Activated T-cell treated with anti-CD3 and anti-CD28 coated beads, Interleukin-2, amount 50 U/mL, for 24 hours (primary cell): ENCODE measurements around the gene METTL9.
A peak's percentile ranks its signal among the peaks of the same experiment; 100 is the strongest.
"Not testable (repeated sequence)": the region's sequence is repeated elsewhere in the genome, so short reads cannot be mapped to it uniquely, and the experiment has no call there.

Source experiments
- DNase-seq: peaks from one replicate; pipeline ENCODE4 v3.0.0-alpha.2; 2020
- H3K27ac Mint-ChIP-seq: 2 replicates; pipeline ENCODE4 v1.8.0; 2020; ENCODE audit warnings: mild to moderate bottlenecking, mixed read lengths
- H3K27me3 Mint-ChIP-seq: 2 replicates; pipeline ENCODE4 v1.8.0; 2020; ENCODE audit warnings: mixed read lengths
- H3K36me3 Mint-ChIP-seq: 2 replicates; pipeline ENCODE4 v1.8.0; 2020; ENCODE audit warnings: low read depth, mixed read lengths
- H3K4me1 Mint-ChIP-seq: 2 replicates; pipeline ENCODE4 v1.8.0; 2020; ENCODE audit warnings: low read depth, mixed read lengths
- H3K4me3 Mint-ChIP-seq: 2 replicates; pipeline ENCODE4 v1.8.0; 2020; ENCODE audit warnings: mild to moderate bottlenecking, moderate library complexity, mixed read lengths
- H3K9me3 Mint-ChIP-seq: 2 replicates; pipeline ENCODE4 v1.8.0; 2020; ENCODE audit warnings: mixed read lengths

The METTL9 gene

DNA sequence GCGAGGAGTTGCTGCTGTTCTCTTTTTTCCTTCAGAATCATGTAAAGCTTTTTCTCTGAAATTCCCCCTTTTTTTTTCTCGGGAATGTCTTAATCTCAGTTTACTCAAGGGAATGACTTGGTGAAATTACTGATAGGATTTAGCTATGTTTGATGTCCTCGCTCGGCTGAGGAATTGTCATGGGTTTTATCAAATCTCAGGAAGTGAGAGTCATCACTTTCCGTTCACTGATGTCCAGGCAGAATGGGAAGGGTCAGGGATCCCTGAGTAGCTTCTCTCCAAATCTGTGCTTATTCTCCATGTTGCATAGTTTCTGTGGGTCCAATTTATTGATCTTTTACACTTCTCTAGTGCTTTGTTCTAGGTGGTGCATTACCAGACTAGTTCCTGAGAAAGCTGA lies 46.7 kb downstream of the METTL9 start:
- H3K27ac Mint-ChIP-seq: peak overlapping the region; percentile 95
- peaks cover 62% of the 10 kb centered on the region for H3K4me1 Mint-ChIP-seq
- H3K4me3 Mint-ChIP-seq: peak overlapping the region; percentile 77
- no peak for DNase-seq
- no peaks in the 10 kb centered on the region for H3K27me3 Mint-ChIP-seq
- H3K36me3 Mint-ChIP-seq: peaks cover 6% of the 10 kb centered on the region
- no peaks in the 10 kb centered on the region for H3K9me3 Mint-ChIP-seq

DNA sequence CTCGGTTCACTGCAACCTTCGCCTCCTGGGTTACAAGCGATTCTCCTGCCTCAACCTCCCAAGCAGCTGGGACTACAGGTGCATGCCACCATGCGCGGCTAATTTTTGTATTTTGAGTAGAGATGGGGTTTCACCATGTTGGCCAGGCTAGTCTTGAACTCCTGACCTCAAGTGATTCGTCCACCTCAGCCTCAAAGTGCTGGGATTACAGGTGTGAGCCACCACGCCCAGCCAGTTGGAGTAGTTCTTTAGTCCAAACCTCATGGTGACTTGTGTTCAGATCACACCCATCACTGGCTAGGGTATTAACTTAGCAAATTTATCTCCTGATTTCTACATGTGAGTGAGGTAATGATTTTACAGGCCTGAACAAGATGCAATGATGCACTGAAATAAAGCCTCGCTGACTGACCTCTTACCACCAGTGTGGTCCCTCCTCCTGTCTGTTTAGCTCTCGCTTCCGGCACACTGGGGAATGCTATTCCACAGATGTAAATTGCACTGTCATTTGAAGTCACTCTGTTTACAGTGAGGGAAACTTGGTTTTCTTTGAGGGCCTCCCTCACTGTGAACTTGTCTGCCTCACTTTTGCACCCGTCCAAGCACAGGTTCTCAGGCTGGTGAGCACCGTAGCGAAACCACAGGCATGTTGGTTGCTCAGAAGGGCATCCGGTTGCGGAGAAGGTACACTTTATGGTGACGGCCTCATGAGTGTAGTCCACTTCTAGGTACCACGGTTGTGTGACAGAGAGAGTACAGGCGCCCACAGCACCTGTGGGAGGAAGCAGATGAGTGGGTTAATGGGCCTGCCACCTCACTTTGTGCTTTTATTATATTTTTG lies 47.6 kb downstream of the METTL9 start:
- peak; percentile 73 for DNase-seq
- Mint-ChIP-seq H3K27me3 (no peaks in the 10 kb centered on the region), H3K36me3 (peaks cover 3% of the 10 kb centered on the region), H3K4me1 (peaks cover 64% of the 10 kb centered on the region), H3K27ac (peak overlapping the region; percentile 95), H3K9me3 (no peaks in the 10 kb centered on the region), H3K4me3 (peak overlapping the region; percentile 77)

DNA sequence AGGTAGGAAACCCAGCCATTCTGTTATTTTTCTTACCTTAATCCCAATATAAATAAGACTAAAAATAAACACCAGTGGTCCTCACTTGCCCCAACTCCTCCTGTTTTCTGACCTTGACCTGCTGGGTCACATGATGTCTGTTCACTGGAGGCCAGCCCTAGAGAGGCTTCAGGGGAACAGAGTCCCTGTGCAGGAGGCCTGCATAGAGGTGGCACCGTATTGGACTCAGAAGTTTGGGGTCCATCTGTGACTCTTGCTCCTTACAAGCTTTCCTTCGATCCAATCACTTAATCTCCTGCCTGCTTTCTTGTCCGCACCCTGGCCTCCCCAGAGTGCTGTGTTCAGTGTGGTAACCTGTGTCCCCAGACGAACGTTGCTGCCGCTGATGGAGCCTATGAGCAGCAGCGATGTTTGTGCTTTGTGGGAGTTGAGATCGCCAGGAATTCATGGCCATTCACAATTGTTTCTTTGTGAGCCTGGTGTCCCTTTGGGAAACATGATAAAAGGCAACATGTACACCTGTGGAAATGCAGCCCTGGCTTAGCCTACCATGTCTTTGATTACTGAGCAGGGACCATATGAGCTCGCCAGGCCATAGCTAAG lies 48.3 kb downstream of the METTL9 start:
- Mint-ChIP-seq H3K9me3 (no peaks in the 10 kb centered on the region), H3K4me1 (peaks cover 64% of the 10 kb centered on the region), H3K4me3 (no peak overlapping the region), H3K27ac (peak overlapping the region; percentile 95), H3K27me3 (no peaks in the 10 kb centered on the region), H3K36me3 (peaks cover 3% of the 10 kb centered on the region)
- no peak for DNase-seq

DNA sequence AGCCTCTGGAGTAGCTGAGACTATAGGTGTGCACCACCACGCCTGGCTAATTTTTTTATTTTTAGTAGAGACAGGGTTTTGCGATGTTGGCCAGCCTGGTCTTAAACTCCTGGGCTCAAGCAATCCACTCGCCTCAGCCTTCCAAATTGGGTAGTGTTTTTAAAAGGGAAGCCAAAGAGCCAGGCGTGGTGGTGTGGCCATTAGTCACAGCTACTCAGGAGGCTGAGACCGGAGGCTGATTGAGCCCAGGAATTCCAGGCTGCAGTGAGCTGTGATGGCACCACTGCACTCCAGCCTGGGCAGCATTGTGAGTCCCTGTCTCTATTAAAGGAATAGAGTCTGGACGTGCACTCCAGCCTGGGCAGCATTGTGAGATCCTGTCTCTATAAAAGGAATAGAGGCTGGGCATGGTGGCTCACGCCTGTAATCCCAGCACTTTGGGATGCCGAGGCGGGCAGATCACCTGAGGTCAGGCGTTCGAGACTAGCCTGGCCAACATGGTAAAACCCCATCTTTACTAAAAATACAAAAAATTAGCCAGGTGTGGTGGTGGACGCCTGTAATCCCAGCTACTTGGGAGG lies 50.5 kb downstream of the METTL9 start:
- H3K9me3 Mint-ChIP-seq, H3K27me3 Mint-ChIP-seq, DNase-seq, H3K4me3 Mint-ChIP-seq: not testable (repeated sequence)
- Mint-ChIP-seq H3K4me1 (peaks cover 61% of the 10 kb centered on the region), H3K36me3 (peaks cover 14% of the 10 kb centered on the region), H3K27ac (peak overlapping the region; percentile 33)

DNA sequence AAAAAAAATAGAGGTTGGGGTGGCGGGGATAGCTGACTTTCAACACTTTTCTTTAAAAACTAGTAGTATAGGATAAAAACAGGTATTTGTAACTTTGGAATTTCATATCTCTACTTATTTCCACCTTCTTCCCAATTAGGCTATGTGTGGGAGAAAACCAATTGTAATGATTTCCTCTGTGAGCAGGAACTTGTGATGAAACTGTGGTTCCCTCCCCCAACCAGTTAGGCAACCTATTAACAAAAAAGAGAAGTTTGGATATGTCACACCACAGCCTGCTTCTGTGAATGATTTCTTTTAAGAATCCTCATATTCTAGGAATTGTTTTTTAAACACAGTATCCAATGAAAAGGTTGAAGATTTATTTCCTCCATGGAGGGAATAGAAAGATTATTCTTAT lies 51.1 kb downstream of the METTL9 start:
- peaks cover 20% of the 10 kb centered on the region for H3K36me3 Mint-ChIP-seq
- H3K4me1 Mint-ChIP-seq: peaks cover 55% of the 10 kb centered on the region
- H3K4me3 Mint-ChIP-seq: no peak overlapping the region
- no peaks in the 10 kb centered on the region for H3K9me3 Mint-ChIP-seq
- DNase-seq: no peak
- peak overlapping the region; percentile 37 for H3K27ac Mint-ChIP-seq
- no peaks in the 10 kb centered on the region for H3K27me3 Mint-ChIP-seq

DNA sequence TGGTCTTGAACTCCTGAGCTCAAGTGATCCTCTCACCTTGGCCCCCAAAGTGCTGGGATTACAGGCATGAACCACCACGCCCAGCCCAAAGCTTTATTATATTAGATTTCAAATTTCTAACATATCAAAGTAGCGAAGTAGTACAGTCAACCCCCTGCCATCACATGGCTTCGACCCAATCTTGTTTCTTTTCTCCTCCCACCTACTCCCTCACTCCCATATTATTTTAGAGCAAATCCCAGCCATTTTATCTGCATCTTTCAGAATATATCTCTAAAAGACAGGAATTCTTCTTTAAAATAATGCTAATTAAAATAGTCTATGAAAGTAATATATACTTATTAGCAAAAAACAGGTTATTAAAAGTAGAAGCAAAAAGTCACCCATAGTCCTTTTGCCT lies 52.1 kb downstream of the METTL9 start:
- Mint-ChIP-seq H3K4me3 (no peak overlapping the region), H3K27me3 (no peaks in the 10 kb centered on the region), H3K4me1 (peaks cover 50% of the 10 kb centered on the region)

DNA sequence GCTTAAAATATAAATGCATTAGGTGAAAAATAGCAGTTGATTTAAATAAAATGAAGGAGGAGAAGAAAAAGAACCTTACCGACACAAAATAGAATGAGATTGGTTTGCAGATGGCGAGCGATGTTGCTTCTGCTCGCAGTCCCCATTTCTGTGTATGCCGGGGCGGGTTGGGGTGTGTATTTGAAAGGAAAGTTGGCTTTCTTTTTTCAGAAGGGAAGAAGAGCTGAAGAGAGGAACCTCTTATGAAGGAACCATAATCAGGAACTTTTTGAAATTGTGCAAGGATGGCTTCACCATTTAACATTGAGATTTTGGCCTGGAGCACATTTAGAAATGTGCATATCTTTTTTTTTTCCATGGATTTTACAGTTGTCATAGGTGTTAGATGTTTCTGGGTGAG lies 53.1 kb downstream of the METTL9 start, which contains the start of gene IGSF6:
Gene IGSF6 (minus strand): TSS at position 156 of the 400 bp plus-strand sequence. CDS start 10 bp downstream, at position 146.
- peaks cover 50% of the 10 kb centered on the region for H3K4me1 Mint-ChIP-seq
- DNase-seq: no peak
- no peaks in the 10 kb centered on the region for H3K27me3 Mint-ChIP-seq
- no peak within 1 kb of the TSS for H3K4me3 Mint-ChIP-seq
- no peaks in the 10 kb centered on the region for H3K9me3 Mint-ChIP-seq
- peak within 1 kb of the TSS; percentile 6 for H3K27ac Mint-ChIP-seq
- H3K36me3 Mint-ChIP-seq: peaks cover 33% of the 10 kb centered on the region

More for the DNA sequence above, 52.1 kb downstream of the METTL9 start:
- DNase-seq: no peak
- H3K9me3 Mint-ChIP-seq: no peaks in the 10 kb centered on the region
- H3K36me3 Mint-ChIP-seq: peaks cover 28% of the 10 kb centered on the region
- H3K27ac Mint-ChIP-seq: no peak overlapping the region

DNA sequence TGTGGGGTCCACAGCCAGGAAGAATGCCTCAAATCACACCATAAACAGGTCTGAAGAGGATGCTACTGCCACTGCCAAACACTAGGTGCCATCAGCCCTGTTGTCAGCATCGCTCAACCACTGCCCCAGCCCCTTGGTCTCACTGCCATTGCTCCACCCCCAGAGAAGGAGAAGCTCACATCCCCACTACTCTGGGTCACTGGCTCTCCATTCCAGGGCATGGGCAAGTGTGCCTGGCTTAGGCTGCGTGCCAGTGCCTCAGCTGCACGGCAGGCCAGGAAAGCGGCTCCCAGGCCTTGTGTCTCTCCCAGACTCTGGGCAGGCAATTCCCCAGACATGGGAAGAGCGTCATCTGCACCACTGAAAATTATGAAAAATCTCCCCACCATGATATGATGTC lies 54.2 kb downstream of the METTL9 start:
- no peaks in the 10 kb centered on the region for H3K27me3 Mint-ChIP-seq
- no peaks in the 10 kb centered on the region for H3K9me3 Mint-ChIP-seq
- H3K27ac Mint-ChIP-seq: no peak overlapping the region
- DNase-seq: no peak
- H3K4me1 Mint-ChIP-seq: peaks cover 46% of the 10 kb centered on the region
- no peak overlapping the region for H3K4me3 Mint-ChIP-seq
- peaks cover 32% of the 10 kb centered on the region for H3K36me3 Mint-ChIP-seq

DNA sequence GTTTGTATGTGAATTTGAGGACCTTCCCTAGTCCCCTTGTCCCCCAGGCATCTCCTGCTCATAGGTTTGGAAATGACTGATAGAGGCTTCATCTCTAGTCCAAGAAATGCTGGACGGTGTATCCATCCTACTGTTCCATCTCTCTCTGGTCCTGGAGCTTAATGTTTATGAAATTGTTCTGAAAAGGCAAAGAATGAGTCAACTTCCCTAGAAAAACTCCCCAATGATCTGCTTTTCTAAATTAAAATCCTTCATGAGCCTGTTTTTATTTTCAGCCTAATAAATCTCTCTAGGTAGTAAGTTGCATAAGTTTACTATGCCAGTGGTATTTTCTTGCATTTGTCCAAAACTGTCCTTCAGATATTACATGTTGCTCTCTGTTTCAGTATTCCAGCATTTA lies 55.1 kb downstream of the METTL9 start:
- Mint-ChIP-seq H3K27me3 (no peaks in the 10 kb centered on the region), H3K4me1 (peaks cover 39% of the 10 kb centered on the region), H3K36me3 (peaks cover 32% of the 10 kb centered on the region), H3K27ac (peak overlapping the region; percentile 28), H3K9me3 (no peaks in the 10 kb centered on the region), H3K4me3 (no peak overlapping the region)
- no peak for DNase-seq

DNA sequence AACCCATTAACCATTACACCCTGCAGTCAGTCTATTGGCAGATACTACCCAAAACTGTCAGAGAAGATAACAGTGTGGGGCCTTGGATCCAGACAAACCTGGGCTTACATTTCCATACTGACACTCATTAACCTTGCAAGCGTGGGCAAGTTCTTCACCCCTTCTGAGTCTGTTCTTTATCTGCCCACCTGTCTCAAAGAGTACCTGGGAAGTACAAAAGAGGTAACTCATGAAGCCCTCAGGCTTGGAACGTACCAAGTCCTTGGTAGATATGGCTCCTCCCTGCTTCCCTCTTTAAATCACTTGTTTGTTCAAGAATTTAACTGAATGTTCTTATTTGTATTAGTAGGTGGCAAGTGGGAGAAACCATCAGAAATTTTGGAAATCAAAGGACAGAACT lies 55.5 kb downstream of the METTL9 start:
- Mint-ChIP-seq H3K27ac (peak overlapping the region; percentile 28), H3K4me1 (peaks cover 36% of the 10 kb centered on the region), H3K27me3 (no peaks in the 10 kb centered on the region), H3K9me3 (no peaks in the 10 kb centered on the region), H3K36me3 (peaks cover 32% of the 10 kb centered on the region), H3K4me3 (no peak overlapping the region)
- no peak for DNase-seq

DNA sequence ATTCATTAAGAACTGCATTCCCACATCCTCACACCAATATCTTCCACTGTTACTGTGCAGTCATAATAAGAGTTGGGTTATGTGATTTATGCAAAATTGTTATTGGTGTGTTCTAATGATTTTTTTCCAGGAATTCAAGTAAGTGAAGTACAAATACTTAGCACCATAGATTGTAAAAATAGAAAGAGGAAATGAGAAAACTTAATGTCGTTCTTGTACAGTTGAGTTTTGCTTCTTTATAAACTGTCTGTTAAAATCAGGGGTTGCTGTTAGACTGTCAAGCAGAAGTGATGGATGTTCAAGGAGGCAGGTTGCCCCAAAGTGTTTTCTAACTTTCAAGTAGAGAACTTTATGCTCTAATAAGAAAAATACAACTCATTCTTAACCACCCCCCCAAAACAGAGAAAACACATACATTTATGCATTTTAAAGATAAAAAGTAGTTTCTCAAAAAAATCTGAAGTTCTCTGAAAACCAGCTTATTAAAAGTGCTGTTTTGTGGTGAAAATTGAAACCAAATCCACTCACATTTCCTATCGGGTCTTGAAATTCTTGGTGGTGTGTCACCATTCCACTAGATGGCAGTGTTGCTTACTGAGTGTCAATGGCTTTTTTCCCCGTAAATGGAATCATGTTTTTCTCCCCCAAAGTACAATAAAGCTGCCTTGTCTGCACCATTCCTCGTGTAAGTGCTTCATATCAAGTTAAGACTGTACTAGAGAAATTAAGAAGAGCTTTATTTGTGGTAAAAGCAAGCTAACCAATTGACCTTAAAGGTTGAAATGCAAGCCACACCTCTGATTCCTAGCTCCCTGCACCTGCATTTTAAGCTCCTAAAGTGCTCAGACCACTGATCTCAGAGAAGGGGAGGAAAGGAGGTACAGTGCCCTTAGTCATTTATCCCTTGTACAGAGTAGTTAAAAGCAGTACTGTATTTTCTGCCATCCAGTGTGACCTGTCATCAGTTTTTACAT lies 57.7 kb downstream of the METTL9 start:
- Mint-ChIP-seq H3K4me3 (no peak overlapping the region), H3K4me1 (peaks cover 45% of the 10 kb centered on the region), H3K27ac (no peak overlapping the region), H3K27me3 (no peaks in the 10 kb centered on the region), H3K9me3 (no peaks in the 10 kb centered on the region), H3K36me3 (peaks cover 32% of the 10 kb centered on the region)
- DNase-seq: no peak

DNA sequence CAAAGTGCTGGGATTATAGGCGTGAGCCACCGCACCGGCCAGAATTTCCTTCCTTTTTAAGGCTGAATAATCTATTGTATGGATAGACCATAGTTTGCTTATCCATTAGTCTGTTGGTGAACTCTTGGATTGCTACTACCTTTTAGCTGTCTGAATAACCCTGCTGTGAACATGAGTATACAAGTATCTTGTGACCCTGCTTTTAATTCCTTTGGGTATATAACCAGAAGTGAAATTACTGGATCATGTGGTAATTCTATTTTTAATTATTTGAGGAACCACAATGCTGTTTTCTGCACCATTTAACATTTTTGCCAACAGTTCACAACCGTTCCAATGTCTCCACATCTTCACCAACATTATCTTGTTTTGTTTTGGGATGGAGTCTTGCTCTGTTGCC lies 59.7 kb downstream of the METTL9 start:
- Mint-ChIP-seq H3K9me3 (no peaks in the 10 kb centered on the region), H3K4me3 (no peak overlapping the region), H3K36me3 (peaks cover 29% of the 10 kb centered on the region), H3K27ac (no peak overlapping the region), H3K4me1 (peaks cover 44% of the 10 kb centered on the region), H3K27me3 (no peaks in the 10 kb centered on the region)
- no peak for DNase-seq

DNA sequence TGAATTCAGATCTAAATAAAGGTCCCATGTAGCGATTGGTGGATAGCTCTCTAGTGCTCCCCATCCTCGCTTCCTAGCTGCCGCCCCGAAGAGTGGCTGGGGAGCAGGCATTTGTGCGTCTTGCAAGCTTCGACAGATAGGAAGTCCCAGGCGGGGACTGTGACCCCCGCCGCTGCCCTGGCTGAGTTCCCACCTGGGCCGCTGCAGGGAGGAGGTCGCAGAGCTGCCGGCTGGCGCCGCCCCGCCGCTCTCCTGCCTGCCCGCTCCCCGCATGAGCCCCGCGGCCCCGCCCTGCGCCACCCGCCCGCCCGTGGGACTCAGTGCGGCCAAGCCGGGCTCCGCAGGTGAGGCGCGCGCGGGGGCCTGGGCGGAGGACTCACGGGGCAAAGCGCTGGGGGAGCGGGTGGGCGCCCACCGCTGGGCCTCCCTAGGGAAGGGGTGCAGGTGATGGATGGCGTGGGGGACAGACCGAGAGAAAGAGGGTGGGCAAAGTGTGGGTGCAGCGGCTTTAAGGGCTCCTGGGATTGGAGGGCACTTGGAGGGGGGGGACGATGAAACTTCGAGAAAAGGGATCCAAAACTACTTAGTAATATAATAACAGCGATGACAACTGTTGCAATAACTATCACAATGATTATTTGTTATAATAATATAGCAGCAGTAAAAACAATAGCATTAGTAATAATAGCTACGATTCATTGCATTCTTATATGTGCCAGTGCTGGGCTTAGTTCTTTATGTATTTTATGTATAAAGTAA lies 64.7 kb downstream of the METTL9 start, which contains the start of gene OTOA:
Gene OTOA (plus strand): TSS at position 80 of the 759 bp plus-strand sequence. CDS start 14,547 bp downstream, outside the sequence.
- Mint-ChIP-seq H3K4me1 (peaks cover 18% of the 10 kb centered on the region), H3K27ac (no peak within 1 kb of the TSS), H3K9me3 (no peaks in the 10 kb centered on the region), H3K4me3 (peak within 1 kb of the TSS; percentile 67), H3K27me3 (no peaks in the 10 kb centered on the region), H3K36me3 (no peaks in the 10 kb centered on the region)
- peak; percentile 55 for DNase-seq
